AG09319 (cell line): ENCODE measurements around the gene HIF1A.

Source experiments
- DNase-seq: peaks from one replicate; pipeline ENCODE4 v3.0.0-alpha.2; 2010; ENCODE audit warnings: low read depth; ENCODE audit errors: extremely low read depth
- TF ChIP-seq, protein P1 (sequence below): IDR thresholded peaks from 2 replicates; pipeline ENCODE4 v1.5.1; 2011; ENCODE audit warnings: low read depth, mild to moderate bottlenecking, inconsistent platforms, low read length, moderate library complexity

HIF1A gene

DNA sequence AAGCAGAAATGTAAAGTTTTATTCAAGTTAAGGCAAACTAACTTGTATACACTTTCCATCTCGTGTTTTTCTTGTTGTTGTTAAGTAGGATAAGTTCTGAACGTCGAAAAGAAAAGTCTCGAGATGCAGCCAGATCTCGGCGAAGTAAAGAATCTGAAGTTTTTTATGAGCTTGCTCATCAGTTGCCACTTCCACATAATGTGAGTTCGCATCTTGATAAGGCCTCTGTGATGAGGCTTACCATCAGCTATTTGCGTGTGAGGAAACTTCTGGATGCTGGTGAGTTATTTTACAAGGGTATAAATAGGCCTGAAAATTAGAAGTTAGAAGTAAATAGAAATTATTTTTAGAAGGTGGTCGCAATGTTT, 25.0 kb downstream of the HIF1A start:
- TF ChIP-seq, protein P1, sequence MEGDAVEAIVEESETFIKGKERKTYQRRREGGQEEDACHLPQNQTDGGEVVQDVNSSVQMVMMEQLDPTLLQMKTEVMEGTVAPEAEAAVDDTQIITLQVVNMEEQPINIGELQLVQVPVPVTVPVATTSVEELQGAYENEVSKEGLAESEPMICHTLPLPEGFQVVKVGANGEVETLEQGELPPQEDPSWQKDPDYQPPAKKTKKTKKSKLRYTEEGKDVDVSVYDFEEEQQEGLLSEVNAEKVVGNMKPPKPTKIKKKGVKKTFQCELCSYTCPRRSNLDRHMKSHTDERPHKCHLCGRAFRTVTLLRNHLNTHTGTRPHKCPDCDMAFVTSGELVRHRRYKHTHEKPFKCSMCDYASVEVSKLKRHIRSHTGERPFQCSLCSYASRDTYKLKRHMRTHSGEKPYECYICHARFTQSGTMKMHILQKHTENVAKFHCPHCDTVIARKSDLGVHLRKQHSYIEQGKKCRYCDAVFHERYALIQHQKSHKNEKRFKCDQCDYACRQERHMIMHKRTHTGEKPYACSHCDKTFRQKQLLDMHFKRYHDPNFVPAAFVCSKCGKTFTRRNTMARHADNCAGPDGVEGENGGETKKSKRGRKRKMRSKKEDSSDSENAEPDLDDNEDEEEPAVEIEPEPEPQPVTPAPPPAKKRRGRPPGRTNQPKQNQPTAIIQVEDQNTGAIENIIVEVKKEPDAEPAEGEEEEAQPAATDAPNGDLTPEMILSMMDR, result no peak
- no peak for DNase-seq

DNA sequence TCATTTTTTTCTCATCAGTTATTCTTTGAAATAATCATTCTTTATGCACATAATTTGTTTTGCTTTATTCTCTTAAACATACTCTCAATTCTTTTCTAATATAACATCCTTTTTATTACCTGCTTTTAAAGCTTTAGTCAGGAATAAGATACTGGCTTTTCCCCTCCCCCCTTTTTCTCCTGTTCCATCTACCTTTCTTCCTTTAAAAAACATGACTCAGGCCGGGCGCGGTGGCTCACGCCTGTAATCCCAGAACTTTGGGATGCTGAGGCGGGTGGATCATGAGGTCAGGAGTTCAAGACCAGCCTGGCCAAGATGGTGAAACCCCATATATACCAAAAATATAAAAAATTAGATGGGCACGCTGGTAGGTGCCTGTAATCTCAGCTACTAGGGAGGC, 25.4 kb downstream of the HIF1A start:
- TF ChIP-seq, protein P1, result no peak
- DNase-seq, result no peak

DNA sequence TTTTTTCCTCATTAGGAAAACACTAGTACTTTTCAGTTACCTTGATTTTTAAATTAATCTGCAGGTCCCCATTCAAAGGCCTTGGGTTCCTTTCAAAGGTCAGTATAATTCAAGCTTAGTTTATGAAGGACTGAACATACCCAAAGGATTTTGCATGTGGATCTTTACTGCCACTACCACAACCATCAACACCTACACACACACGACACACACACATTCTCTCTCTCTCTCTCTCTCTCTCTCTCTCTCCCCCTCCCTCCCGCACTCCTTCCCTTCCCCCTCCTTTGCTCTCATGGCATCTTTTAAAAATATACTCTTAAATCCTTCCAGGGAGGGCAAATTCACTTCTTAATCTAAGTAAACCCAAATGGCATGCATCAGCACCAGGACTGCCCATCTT, 28.8 kb downstream of the HIF1A start:
- TF ChIP-seq, protein P1, result no peak
- DNase-seq, result no peak

DNA sequence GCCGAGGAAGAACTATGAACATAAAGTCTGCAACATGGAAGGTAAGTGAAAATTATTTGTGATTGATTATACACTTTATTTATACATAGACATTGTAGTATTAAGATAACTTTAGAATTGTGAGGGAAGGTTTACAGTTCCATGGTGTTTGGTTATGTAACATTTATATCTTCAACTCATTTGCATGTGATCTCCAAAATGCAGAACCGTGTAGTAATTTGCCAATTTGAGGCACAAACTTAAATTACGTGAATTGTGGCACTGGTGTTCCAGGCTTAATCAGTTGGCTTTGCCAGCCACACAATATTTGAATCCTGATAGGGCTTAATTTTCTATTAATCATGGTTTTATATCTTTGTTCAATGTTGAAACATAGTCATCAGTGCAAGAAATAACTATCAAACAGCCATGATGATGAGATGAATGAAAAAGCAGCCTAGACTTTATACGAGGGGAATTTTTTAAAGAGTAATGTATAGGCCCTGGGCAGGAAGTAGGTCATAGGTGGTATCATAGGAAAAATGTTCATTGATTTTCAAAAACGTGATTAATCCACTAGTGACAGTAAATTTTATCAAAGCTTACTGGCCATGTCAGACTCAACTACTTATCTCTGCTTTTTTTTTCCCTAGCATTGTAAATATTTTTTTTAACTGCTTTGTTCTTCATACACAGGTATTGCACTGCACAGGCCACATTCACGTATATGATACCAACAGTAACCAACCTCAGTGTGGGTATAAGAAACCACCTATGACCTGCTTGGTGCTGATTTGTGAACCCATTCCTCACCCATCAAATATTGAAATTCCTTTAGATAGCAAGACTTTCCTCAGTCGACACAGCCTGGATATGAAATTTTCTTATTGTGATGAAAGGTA, 31.7 kb downstream of the HIF1A start:
- TF ChIP-seq, protein P1, result no peak
- no peak for DNase-seq

DNA sequence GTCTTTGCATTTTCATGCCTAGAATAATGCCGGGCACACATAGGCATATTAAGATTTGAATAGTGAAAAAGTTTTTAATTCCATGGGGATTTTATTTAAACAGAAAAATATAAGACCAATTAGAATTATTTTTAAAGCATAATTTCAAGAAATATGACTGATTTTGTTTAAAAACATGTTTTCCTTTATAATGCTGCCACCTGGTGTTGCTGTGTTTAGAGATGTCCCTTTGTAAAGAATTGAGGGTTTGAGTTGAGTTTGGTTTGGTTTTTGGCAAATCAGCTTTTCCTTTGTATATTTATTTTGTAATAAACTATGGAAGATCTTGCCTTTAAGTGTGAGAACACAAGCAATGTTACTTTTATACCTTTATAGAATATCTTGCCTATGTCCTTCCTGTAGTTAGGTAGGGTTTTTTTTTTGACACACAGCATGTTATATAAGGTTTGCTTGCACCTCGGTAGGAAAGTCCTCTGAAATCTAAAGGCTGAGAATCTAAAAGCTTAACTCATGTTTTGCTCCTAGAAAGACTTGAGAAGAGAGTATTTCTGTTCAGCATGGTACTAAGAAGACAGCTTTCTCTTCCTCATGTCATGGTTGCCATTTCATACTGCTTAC, 35.6 kb downstream of the HIF1A start:
- DNase-seq, result no peak
- TF ChIP-seq, protein P1, result peak; percentile 33

DNA sequence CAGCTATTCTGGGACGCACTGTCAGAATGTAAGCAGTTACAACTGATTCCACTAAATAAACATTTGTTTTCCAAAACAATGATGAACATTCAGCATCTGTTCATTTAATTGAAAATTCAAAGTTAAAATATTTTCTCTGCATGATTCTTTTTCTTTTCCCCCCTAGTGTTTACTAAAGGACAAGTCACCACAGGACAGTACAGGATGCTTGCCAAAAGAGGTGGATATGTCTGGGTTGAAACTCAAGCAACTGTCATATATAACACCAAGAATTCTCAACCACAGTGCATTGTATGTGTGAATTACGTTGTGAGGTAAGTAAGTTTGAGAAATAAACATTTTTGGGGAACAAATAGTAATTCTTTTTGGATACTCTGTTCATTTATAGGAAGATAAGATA, 38.7 kb downstream of the HIF1A start:
- no peak for DNase-seq
- TF ChIP-seq, protein P1, result no peak

DNA sequence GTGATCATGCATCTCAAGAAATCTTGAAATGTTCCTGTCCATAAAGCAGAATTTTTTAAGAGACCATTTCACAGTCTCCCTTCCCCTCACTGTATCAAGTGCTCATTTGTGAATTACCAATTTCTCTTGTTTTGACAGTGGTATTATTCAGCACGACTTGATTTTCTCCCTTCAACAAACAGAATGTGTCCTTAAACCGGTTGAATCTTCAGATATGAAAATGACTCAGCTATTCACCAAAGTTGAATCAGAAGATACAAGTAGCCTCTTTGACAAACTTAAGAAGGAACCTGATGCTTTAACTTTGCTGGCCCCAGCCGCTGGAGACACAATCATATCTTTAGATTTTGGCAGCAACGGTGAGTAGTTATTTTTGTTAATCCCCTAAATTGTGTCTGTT, 41.4 kb downstream of the HIF1A start:
- TF ChIP-seq, protein P1, result no peak
- DNase-seq, result no peak
